ENCODE data around the gene COL25A1.

DNA sequence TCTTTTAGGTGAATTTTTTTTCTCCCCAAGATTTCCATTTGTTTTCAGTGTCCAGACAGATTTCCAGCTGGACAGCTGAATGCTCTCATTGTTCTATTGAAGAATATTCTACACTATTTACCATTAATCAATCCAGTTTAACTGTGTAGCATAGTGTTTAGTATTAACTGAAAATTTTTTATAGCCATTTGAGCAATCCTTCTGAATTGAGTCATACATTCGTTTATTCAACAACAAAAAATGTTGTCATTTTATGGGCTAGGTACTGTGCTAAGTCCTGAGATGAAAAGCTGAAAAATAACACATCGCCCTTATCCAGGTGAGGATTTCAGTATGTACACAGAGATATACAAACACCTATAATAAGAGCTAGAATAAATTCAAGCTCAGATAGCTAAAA lies 223.3 kb downstream of the COL25A1 start:
- TF ChIP-seq, protein P1, sequence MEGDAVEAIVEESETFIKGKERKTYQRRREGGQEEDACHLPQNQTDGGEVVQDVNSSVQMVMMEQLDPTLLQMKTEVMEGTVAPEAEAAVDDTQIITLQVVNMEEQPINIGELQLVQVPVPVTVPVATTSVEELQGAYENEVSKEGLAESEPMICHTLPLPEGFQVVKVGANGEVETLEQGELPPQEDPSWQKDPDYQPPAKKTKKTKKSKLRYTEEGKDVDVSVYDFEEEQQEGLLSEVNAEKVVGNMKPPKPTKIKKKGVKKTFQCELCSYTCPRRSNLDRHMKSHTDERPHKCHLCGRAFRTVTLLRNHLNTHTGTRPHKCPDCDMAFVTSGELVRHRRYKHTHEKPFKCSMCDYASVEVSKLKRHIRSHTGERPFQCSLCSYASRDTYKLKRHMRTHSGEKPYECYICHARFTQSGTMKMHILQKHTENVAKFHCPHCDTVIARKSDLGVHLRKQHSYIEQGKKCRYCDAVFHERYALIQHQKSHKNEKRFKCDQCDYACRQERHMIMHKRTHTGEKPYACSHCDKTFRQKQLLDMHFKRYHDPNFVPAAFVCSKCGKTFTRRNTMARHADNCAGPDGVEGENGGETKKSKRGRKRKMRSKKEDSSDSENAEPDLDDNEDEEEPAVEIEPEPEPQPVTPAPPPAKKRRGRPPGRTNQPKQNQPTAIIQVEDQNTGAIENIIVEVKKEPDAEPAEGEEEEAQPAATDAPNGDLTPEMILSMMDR (IDR thresholded peaks at IDR 0.05; ENCODE audit: poor library complexity), result no peak
- no peak for TF ChIP-seq EZH2phosphoT487 (IDR thresholded peaks at IDR 0.05; ENCODE audit: low read depth, severe bottlenecking, unreplicated experiment)
- TF ChIP-seq EZH2 (IDR thresholded peaks at IDR 0.05; ENCODE audit: borderline replicate concordance), result no peak

Data from hepatocyte (in vitro differentiated cells).